Measurements from ENCODE around the gene ZNF410.
"Not testable (repeated sequence)": the region's sequence is repeated elsewhere in the genome, so short reads cannot be mapped to it uniquely, and the experiment has no call there.

Gene ZNF410

DNA sequence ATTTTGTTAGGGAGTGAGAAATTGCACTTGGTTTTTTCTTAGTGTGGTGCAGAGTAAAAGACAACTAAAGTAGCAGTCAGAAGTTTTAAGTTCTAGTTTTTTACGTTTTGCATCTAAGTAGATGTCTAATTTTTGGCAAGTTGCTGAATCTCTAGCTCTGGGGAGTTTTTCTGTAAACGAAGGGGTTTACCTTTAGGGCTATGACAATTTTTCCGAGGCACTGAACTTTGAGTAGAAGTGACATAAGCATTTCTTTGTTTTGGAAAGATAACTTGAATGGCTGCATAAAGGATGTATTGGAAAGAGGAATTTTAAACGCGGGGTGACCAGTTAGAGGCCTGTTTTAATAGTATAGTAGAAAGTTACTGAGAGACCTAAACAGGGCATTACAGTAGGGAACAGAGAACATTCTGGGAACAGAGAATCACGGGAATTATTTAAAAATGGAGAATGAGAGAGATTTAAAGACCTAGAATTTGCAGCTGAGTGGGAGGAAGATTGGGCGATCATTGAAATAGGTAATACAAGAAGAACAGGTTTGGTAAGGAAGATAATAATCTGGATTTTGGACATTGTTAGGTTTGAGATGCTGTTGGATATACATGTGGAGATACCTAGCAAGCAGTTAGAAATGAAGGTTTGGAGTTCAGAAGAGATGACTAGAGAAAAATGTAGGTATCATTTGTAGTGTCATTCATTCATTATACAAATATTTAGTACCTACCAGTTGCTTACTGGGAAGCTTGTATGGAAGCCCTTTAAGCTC is 1.2 kb downstream of the ZNF410 start:
- peak in 1 of 2 donors; percentile 15 for DNase-seq

GRCh38 chr14:73888460-73888725 is 1.7 kb downstream of the ZNF410 start:
- DNase-seq, result no peak

- no peak for DNase-seq
These were observed 2.3 kb downstream of the ZNF410 start for GRCh38 chr14:73888971-73889370.

DNA sequence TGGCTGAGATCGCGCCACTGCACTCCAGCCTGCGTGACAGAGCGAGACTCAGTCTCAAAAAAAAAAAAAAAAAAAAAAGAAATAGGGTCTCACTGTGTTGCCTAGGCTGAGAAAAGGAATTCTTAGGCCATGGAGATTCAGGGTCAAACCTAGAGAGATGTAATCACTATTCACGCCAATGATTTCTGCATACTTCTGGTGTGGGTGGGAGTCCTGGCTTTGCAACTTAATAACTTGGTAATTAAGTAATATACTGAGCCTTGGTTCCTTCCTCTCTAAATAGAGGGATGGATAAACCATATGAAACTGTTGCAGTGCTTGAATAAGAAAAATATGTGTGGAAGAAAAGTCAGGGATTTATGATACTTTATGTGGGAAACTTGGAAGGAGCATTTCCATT is 2.7 kb downstream of the ZNF410 start:
- DNase-seq, result no peak

DNA sequence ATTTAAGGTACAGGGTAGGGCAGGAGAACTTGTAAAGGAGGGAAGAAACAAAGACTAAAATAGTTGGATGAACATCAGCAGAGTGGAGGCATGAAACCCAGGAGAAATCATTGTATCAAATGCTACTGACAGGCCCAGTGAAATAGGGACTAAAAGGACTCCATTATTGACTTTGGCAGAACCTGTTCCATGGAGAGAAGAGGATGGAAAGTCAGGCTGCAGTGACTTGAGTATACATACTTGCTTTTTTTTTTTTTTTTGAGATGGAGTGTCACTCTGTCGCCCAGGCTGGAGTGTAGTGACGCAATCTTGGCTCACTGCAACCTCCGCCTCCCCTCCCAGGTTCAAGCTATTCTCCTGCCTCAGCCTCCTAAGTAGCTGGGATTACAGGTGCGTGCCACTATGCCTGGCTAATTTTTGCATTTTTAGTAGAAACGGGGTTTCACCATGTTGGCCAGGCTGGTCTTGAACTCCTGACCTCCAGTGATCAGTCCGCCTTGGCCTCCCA is 7.6 kb downstream of the ZNF410 start:
- not testable (repeated sequence) for DNase-seq

- DNase-seq, result no peak
These were observed 9.3 kb downstream of the ZNF410 start for GRCh38 chr14:73895939-73896338.

- no peak for DNase-seq
These were observed 9.9 kb downstream of the ZNF410 start for GRCh38 chr14:73896521-73896920.

GRCh38 chr14:73903028-73903427 is 16.4 kb downstream of the ZNF410 start:
- DNase-seq, result no peak

DNA sequence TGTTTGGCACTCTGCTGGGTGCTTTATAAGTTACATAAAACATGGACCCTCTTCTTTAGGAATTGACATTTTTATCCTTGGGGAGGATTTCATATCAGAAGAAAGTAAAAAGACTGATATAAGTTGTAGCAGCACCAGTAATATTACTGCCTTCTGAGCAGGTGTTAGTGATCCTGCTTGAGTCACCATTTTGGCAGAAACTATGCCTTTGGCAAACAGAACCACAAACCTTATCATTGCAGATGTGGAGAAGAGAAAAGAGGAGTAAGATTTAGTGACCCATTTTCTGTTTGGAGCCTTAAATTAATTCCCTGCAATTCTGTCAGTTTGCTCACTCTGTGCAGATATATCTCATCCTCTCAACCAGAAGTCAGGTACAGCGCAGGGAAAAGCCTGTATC is 23.0 kb downstream of the ZNF410 start:
- no peak for DNase-seq

GRCh38 chr14:73913256-73913655 is 26.6 kb downstream of the ZNF410 start:
- DNase-seq, result no peak

- DNase-seq, result no peak
These were observed 29.7 kb downstream of the ZNF410 start for GRCh38 chr14:73916324-73916723.

DNA sequence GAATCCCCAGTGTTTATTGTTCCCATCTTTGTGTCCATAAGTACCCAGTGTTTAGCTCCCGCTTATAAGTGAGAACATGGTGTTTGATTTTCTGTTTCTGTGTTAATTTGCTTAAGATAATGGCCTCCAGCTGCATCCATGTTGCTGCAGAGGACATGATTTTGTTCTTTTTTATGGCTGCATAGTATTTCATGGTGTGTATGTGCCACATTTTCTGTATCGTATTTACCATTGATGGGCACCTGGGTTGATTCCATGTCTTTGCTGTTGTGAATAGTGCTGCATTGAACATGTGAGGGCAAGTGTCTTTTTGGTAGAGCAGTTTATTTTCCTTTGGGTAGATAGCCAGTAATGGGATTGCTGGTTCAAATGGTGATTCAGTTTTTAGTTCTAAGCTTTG is 32.8 kb downstream of the ZNF410 start:
- DNase-seq, result not testable (repeated sequence)

GRCh38 chr14:73924337-73924736 is 37.7 kb downstream of the ZNF410 start:
- no peak for DNase-seq

- DNase-seq, result no peak
These were observed 49.0 kb downstream of the ZNF410 start for GRCh38 chr14:73935666-73936065.

- DNase-seq, result no peak
These were observed 49.9 kb downstream of the ZNF410 start for GRCh38 chr14:73936548-73936947.

DNA sequence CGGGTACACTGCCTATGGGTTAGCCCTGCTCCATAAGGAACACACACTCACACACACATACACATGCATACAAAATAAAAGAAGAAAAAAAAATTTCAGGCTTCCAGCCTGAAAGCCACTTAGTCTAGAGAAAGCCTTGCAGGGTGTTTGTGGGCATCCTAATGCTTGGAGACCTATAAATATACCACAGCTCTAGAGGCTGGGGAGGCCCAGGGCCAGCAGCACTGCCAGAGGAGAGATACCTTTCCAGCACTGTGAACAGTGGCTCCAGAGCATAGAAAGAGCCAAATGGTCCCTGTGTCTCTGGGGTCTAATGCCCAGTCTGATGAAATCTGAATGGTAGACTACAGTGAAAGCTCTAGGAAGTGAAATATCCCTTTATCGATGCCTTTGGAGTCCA is 50.4 kb downstream of the ZNF410 start:
- DNase-seq, result no peak

DNA sequence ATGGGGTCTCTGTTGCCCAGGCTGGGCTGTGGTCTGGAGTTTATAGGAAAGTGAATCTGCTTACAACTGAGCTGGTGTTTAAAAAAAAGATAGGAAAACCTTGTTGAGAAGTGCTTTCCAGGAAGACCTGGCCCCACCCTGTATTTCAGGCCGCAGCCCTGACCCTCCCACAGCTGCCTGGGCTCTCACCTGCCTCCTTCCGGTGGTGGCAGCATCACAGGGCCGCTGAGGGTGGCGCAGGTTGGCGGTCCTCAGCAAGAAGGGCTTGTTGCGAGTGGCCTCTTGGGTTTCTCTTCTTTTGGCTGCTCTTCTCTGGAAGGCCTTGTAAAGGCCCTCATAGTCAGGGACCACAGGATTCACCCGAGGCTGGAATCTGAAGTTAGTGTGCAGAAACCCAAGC is 55.5 kb downstream of the ZNF410 start:
- no peak for DNase-seq

DNA sequence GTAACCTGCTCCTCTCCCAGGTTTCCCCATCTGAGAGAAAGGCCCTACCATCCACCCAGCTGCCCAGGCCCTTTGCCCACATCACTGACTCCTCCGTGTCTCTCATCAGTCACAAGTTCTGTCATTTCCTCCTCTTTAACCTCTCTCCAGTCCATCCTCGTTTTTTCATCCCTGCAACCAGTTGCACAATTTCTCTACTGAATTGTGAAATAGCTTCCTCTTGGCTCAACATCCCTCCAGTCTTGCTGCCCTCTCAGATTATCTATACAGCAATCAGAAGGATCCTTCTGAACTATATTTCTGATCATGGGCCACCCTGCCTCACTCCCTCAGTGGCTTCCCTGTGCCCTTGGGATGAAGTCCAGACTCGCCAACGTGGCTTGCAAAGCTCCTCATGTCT is 56.4 kb downstream of the ZNF410 start:
- DNase-seq, result peak in 1 of 2 donors; percentile 36

- DNase-seq, result no peak
These were observed 57.9 kb downstream of the ZNF410 start for GRCh38 chr14:73944432-73945158.

DNA sequence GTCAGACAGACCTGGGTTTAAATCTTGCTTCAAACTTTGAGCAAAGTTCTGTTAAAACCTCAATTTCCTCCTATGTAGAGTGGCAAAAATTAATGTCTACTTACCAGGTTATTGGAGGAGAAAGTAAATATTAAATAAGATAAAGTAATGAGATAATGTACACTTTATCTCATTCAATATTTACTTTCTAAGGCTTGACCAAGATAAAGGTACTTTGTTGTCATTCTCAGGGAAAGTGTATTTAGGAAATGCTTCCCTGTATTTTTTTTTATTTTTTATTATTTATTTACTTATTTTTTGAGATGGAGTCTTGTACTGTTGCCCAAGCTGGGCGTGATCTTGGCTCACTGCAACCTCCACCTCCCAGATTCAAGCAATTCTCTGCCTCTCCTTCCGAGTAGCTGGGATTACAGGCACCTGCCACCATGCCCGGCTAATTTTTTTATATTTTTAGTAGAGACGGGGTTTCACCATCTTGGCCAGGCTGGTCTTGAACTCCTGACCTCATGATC is 58.6 kb downstream of the ZNF410 start:
- DNase-seq, result no peak

- peak; percentile 93 to 94 for DNase-seq
These were observed 63.4 kb downstream of the ZNF410 start, which contains the start of the genes COQ6 and FAM161B for GRCh38 chr14:73949752-73950734. Gene COQ6, plus strand, starts transcription at chr14:73950302. Its CDS starts 31 bp downstream, at chr14:73950333. Gene FAM161B, minus strand, starts transcription at chr14:73950094. Its CDS starts 68 bp downstream, at chr14:73950026.

GRCh38 chr14:73953731-73954130 is 67.1 kb downstream of the ZNF410 start:
- no peak for DNase-seq

GRCh38 chr14:73955674-73956073 is 69.0 kb downstream of the ZNF410 start:
- DNase-seq, result no peak

All from CD4-positive, alpha-beta T cell treated with Interleukin-1 beta for 1 hour (primary cell).